Left ventricle myocardium inferior (tissue), 1 donor: ENCODE data around the gene MAGOH. TPM values are rescaled to one million over a fixed set of nuclear protein-coding genes. Genes with fewer than 3 reads are reported as not detected.

Source experiments
- DNase-seq: peaks from one replicate; pipeline ENCODE4 v3.0.0-alpha.2; 2020
- H3K27ac ChIP-seq: fragments of 200-600 bp; replicated peaks from 2 replicates; pipeline ENCODE4 v1.8.0; 2021
- H3K27me3 ChIP-seq: fragments of 200-600 bp; 2 replicates; pipeline ENCODE4 v1.8.0; 2021; ENCODE audit warnings: low read depth
- H3K36me3 ChIP-seq: fragments of 200-600 bp; 2 replicates; pipeline ENCODE4 v1.8.0; 2021
- H3K4me1 ChIP-seq: fragments of 200-600 bp; 2 replicates; pipeline ENCODE4 v1.8.0; 2021
- H3K4me3 ChIP-seq: fragments of 200-600 bp; 2 replicates; pipeline ENCODE4 v1.8.0; 2021; ENCODE audit warnings: mild to moderate bottlenecking, moderate library complexity
- H3K9me3 ChIP-seq: fragments of 200-600 bp; replicated peaks from 2 replicates; pipeline ENCODE4 v1.8.0; 2021
- CTCF ChIP-seq: fragments of 200-600 bp; IDR thresholded peaks from 2 replicates; pipeline ENCODE4 v1.8.0; 2021; ENCODE audit warnings: antibody characterized with exemption, mild to moderate bottlenecking, borderline replicate concordance
- intact Hi-C: fragments of 100-400 bp; cut with micrococcal nuclease; formaldehyde crosslinking; loops from one replicate; pipeline ENCODE4 v1.11.0; 2022
- total RNA-seq: library from RNA; stranded (reverse); fragmentation: NEBNext Ultra II Directional; extraction: Animal tissue kit (Norgen Biotek cat#: 25700); gene quantifications from one replicate; pipeline ENCODE4 v1.2.1, GENCODE V29; 2021
- donor health status: DM: no; HTN: yes; CAD: no; lungs with severe emphysema.

The MAGOH gene
- total RNA-seq, 1 donor from 2014 or later: 29.5 TPM

- intact Hi-C loops: loop anchor here (5.0 kb wide), 1 partner anchor 115 kb away; no protein-coding TSS in a partner anchor
Observed at GRCh38 chr1:53276902-53277281, 38.6 kb upstream of the MAGOH start.

GRCh38 chr1:53276153-53276901, 38.0 kb upstream of the MAGOH start:
- intact Hi-C loops: loop anchor here (5.0 kb wide), 1 partner anchor 116 kb away; no protein-coding TSS in a partner anchor
- no peak overlapping the region for H3K27ac ChIP-seq
- H3K4me3 ChIP-seq: no peak overlapping the region
- H3K9me3 ChIP-seq: no peaks in the 10 kb centered on the region
- DNase-seq: no peak
- peaks cover 5% of the 10 kb centered on the region for H3K27me3 ChIP-seq
- no peaks in the 10 kb centered on the region for H3K4me1 ChIP-seq
- no peak for TF ChIP-seq CTCF
- no peaks in the 10 kb centered on the region for H3K36me3 ChIP-seq

More at GRCh38 chr1:53276902-53277281, 38.6 kb upstream of the MAGOH start:
- H3K27ac ChIP-seq: no peak overlapping the region
- no peaks in the 10 kb centered on the region for H3K4me1 ChIP-seq
- no peaks in the 10 kb centered on the region for H3K9me3 ChIP-seq
- H3K36me3 ChIP-seq: no peaks in the 10 kb centered on the region
- no peak for TF ChIP-seq CTCF
- no peak for DNase-seq
- peaks cover 5% of the 10 kb centered on the region for H3K27me3 ChIP-seq
- no peak overlapping the region for H3K4me3 ChIP-seq

- no peak for DNase-seq
- intact Hi-C loops: loop anchor here (5.0 kb wide), 1 partner anchor 117 kb away; no protein-coding TSS in a partner anchor
- TF ChIP-seq CTCF: no peak
- no peak overlapping the region for H3K4me3 ChIP-seq
- peaks cover 5% of the 10 kb centered on the region for H3K27me3 ChIP-seq
- H3K4me1 ChIP-seq: no peaks in the 10 kb centered on the region
- H3K9me3 ChIP-seq: no peaks in the 10 kb centered on the region
- H3K27ac ChIP-seq: no peak overlapping the region
- H3K36me3 ChIP-seq: no peaks in the 10 kb centered on the region
Observed at GRCh38 chr1:53275566-53275965, 37.2 kb upstream of the MAGOH start.

GRCh38 chr1:53274541-53275185, 36.3 kb upstream of the MAGOH start:
- Histone ChIP-seq H3K27me3 (peaks cover 5% of the 10 kb centered on the region), H3K36me3 (no peaks in the 10 kb centered on the region), H3K4me3 (no peak overlapping the region), H3K27ac (no peak overlapping the region), H3K9me3 (no peaks in the 10 kb centered on the region), H3K4me1 (no peaks in the 10 kb centered on the region)
- intact Hi-C loops: loop anchor here (5.0 kb wide), 1 partner anchor 118 kb away; no protein-coding TSS in a partner anchor
- no peak for DNase-seq
- TF ChIP-seq CTCF: no peak

- Histone ChIP-seq H3K27me3 (peaks cover 5% of the 10 kb centered on the region), H3K4me3 (no peak overlapping the region), H3K36me3 (no peaks in the 10 kb centered on the region), H3K27ac (no peak overlapping the region), H3K9me3 (no peaks in the 10 kb centered on the region), H3K4me1 (no peaks in the 10 kb centered on the region)
- intact Hi-C loops: no loop called here
- DNase-seq: no peak
- TF ChIP-seq CTCF: no peak
Observed at GRCh38 chr1:53274026-53274425, 35.7 kb upstream of the MAGOH start.
